ENCODE measurements around the gene CKS1B.

The CKS1B gene

GRCh38 chr1:154974102-154974807 lies at the start of gene CKS1B:
Gene CKS1B (plus strand): TSS chr1:154974681. CDS start chr1:154974746, 65 bp downstream.
- DNase-seq, result peak; percentile 91 to 100 (median 96)
- intact Hi-C loops (cut with DNase I), result loop anchor here (10.0 kb wide), 1 partner anchor 419 kb away; the partner anchor contains the start of gene UBE2Q1

- intact Hi-C loops (cut with DNase I), result no loop called here
- peak in 1 of 10 donors; percentile 52 for DNase-seq
These were observed 48.9 kb upstream of the CKS1B start for GRCh38 chr1:154925335-154926170.

GRCh38 chr1:154926201-154926600 lies 48.3 kb upstream of the CKS1B start:
- intact Hi-C loops (cut with DNase I), result no loop called here
- peak in 1 of 10 donors; percentile 55 for DNase-seq

- intact Hi-C loops (cut with DNase I), result no loop called here
- DNase-seq, result peak in 1 of 10 donors; percentile 53
These were observed 42.5 kb upstream of the CKS1B start for GRCh38 chr1:154931940-154932487.

- intact Hi-C loops (cut with DNase I), result no loop called here
- peak in 1 of 10 donors; percentile 27 for DNase-seq
These were observed 40.0 kb upstream of the CKS1B start for GRCh38 chr1:154934358-154934948.

- peak in 1 of 10 donors; percentile 77 for DNase-seq
- intact Hi-C loops (cut with DNase I), result loop anchor here (2.0 kb wide), 1 partner anchor 377 kb away; the partner anchor contains the start of gene UBE2Q1
These were observed 38.5 kb upstream of the CKS1B start for GRCh38 chr1:154935749-154936554.

GRCh38 chr1:154936555-154937084 lies 37.9 kb upstream of the CKS1B start, which contains the start of gene PMVK:
Gene PMVK (minus strand): TSS chr1:154936719. CDS start chr1:154936685, 34 bp downstream.
- intact Hi-C loops (cut with DNase I), result loop anchor here (2.0 kb wide), 1 partner anchor 378 kb away; the partner anchor contains the start of gene UBE2Q1
- DNase-seq, result peak; percentile 93 to 99 (median 97)

GRCh38 chr1:154937085-154937987 lies 37.1 kb upstream of the CKS1B start:
- peak; percentile 83 to 99 (median 88) for DNase-seq
- intact Hi-C loops (cut with DNase I), result loop anchor here (2.0 kb wide), 1 partner anchor 379 kb away; the partner anchor contains the start of gene UBE2Q1

- peak in 1 of 10 donors; percentile 42 for DNase-seq
- intact Hi-C loops (cut with DNase I), result loop anchor here (2.0 kb wide), 1 partner anchor 379 kb away; the partner anchor contains the start of gene UBE2Q1
These were observed 36.5 kb upstream of the CKS1B start for GRCh38 chr1:154937988-154938386.

- DNase-seq, result peak in 1 of 10 donors; percentile 30
- intact Hi-C loops (cut with DNase I), result no loop called here
These were observed 35.7 kb upstream of the CKS1B start for GRCh38 chr1:154938604-154939399.

GRCh38 chr1:154940213-154940560 lies 34.3 kb upstream of the CKS1B start:
- DNase-seq, result peak in 1 of 10 donors; percentile 50
- intact Hi-C loops (cut with DNase I), result no loop called here

GRCh38 chr1:154940651-154941194 lies 33.8 kb upstream of the CKS1B start:
- intact Hi-C loops (cut with DNase I), result no loop called here
- peak in 1 of 10 donors; percentile 69 for DNase-seq

- intact Hi-C loops (cut with DNase I), result no loop called here
- DNase-seq, result peak in 2 of 10 donors; percentile 53 to 87
These were observed 33.0 kb upstream of the CKS1B start for GRCh38 chr1:154941333-154942013.

- intact Hi-C loops (cut with DNase I), result no loop called here
- peak in 4 of 10 donors; percentile 24 to 41 (median 38) for DNase-seq
These were observed 30.7 kb upstream of the CKS1B start for GRCh38 chr1:154943649-154944400.

- intact Hi-C loops (cut with DNase I), result no loop called here
- DNase-seq, result no peak
These were observed 29.9 kb upstream of the CKS1B start for GRCh38 chr1:154944401-154945159.

All from posterior cingulate gyrus (tissue), 11 donors.